AG09319 (cell line): Measurements from ENCODE around the gene CA6.
"Not testable (repeated sequence)": the region's sequence is repeated elsewhere in the genome, so short reads cannot be mapped to it uniquely, and the experiment has no call there.

Source experiments
- DNase-seq: peaks from one replicate; pipeline ENCODE4 v3.0.0-alpha.2; 2010; ENCODE audit warnings: low read depth; ENCODE audit errors: extremely low read depth
- TF ChIP-seq, protein P1 (sequence below): IDR thresholded peaks from 2 replicates; pipeline ENCODE4 v1.5.1; 2011; ENCODE audit warnings: low read depth, mild to moderate bottlenecking, inconsistent platforms, low read length, moderate library complexity

Gene CA6

DNA sequence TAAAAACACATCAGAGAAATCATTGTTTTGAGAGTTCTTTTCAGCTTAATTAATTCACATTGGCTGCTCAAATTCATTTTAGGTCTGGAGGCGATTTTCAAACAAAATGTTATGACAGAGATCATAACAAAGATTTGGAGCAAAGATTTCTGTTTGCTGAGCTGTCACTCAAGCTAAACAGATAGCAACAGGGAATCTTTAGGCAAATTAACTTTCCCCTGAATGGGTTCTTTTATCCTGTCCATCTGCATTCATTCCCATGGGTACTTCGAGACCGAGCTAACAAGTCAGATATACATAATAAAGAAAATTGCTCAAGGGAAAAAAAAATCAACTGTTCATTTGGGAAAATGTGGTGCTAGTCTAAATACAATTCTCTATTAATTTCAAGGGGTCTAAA lies 30.2 kb upstream of the CA6 start:
- no peak for DNase-seq
- TF ChIP-seq, protein P1, sequence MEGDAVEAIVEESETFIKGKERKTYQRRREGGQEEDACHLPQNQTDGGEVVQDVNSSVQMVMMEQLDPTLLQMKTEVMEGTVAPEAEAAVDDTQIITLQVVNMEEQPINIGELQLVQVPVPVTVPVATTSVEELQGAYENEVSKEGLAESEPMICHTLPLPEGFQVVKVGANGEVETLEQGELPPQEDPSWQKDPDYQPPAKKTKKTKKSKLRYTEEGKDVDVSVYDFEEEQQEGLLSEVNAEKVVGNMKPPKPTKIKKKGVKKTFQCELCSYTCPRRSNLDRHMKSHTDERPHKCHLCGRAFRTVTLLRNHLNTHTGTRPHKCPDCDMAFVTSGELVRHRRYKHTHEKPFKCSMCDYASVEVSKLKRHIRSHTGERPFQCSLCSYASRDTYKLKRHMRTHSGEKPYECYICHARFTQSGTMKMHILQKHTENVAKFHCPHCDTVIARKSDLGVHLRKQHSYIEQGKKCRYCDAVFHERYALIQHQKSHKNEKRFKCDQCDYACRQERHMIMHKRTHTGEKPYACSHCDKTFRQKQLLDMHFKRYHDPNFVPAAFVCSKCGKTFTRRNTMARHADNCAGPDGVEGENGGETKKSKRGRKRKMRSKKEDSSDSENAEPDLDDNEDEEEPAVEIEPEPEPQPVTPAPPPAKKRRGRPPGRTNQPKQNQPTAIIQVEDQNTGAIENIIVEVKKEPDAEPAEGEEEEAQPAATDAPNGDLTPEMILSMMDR, result no peak

DNA sequence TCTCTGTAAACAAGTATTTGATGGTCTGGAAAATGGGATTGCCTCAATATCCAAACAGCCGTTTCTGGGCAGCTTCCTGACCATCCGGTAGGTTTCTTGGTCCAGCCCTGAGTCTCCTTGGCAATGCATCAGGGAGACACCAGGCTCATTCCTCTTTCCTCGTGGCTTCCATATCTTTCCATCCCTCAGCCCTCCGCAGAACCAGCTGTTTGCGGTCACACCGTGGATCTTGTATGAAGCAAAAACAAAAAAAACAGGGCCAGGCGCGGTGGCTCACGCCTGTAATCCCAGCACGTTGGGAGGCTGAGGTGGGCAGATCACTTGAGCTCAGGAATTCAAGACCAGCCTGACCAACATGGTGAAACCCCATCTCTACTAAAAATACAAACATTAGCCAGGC lies 28.1 kb upstream of the CA6 start:
- not testable (repeated sequence) for DNase-seq

DNA sequence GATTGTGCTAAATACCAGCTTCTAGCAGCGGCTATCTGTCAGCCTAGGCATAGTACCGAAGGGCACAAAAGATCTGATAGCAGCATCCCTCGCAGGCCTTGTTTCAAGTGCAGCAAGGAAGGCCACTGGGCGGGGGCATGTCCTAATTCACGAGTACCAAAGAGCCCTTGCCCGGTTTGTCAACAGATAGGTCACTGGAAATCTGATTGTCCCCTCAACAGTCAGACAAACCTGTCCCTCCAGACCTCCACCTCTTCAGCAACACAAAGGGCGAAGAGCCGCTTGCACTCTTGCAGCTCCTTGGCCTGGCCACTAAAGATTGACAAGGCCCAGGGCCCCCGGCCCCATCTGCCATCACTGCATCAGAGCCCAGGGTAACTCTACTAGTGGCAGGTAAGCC lies 22.7 kb upstream of the CA6 start:
- TF ChIP-seq, protein P1, result no peak

DNA sequence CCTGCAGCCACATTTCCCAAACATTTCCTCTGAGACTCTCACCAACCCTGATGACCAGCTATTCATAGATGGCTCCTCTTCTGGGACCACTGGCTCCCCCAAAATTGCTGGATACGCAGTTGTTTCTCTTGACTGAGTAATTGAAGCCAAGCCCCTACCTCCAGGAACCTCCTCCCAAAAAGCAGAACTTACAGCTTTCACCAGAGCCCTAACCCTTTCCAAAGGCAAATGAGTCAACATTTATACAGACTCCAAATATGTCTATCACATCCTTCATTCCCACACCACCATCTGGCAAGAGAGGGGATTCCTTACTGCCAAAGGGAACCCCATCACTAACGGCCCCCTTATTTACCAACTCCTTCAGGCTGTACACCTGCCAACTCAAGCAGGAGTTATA lies 20.3 kb upstream of the CA6 start:
- no peak for DNase-seq
- TF ChIP-seq, protein P1, result no peak

More for the DNA sequence above, 22.7 kb upstream of the CA6 start:
- DNase-seq, result no peak

DNA sequence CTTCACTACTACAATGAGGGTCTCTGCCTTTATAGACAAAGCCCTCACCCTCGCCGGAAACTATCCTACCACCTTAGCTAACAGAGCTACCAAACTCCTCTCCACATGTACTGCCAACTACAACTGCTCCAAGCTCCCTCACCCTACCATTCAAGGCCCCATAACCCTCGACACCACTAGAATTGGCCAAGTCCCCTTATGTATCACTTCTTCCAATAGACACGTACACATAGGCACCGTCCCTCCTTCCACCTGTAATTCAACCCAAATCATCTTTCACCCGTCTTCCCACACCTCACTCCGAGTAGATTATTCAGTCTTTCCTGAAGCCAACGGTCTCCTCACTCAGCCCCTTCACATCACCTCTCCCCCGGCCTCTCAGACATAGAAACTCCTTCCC lies 19.7 kb upstream of the CA6 start:
- DNase-seq, result no peak
- TF ChIP-seq, protein P1, result no peak

- TF ChIP-seq, protein P1, result no peak
- DNase-seq, result no peak
Measured at GRCh38 chr1:8926707-8927694, 18.7 kb upstream of the CA6 start.

GRCh38 chr1:8930116-8930515 lies 15.6 kb upstream of the CA6 start:
- DNase-seq, result no peak
- TF ChIP-seq, protein P1, result no peak

DNA sequence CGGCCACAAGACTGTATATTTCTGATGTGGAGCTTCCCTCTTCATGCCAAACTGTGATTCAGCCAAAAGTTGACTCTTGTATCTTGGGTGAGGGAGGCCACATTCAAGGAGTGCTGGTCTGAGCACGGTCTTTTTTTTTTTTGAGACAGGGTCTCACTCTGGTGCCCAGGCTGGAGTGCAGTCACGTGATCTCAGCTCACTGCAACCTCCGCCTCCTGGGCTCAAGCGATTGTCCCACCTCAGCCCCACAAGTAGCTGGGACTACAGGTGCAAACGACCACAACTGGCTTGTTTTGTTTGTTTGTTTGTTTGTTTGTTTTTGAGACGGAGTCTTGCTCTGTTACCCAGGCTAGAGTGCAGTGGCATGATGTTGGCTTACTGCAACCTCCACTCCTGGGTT lies 8.6 kb upstream of the CA6 start:
- DNase-seq, result not testable (repeated sequence)
